Activated CD4-positive, CD25-positive, alpha-beta regulatory T cell treated with anti-CD3 and anti-CD28 coated beads, Interleukin-2, amount 50 U/mL, for 16 hours (primary cell): ENCODE measurements around the gene HIVEP3.

Experiments
- DNase-seq: peaks from one replicate; pipeline ENCODE4 v3.0.0-alpha.2; 2020; ENCODE audit warnings: low read depth, low spot score

The HIVEP3 gene

GRCh38 chr1:41615981-41616380, 302.7 kb downstream of the HIVEP3 start:
- DNase-seq = no peak

GRCh38 chr1:41615316-41615715, 303.4 kb downstream of the HIVEP3 start:
- DNase-seq = no peak

- no peak for DNase-seq
These were observed 303.9 kb downstream of the HIVEP3 start for GRCh38 chr1:41614818-41615217.

- no peak for DNase-seq
These were observed 304.8 kb downstream of the HIVEP3 start for GRCh38 chr1:41613689-41614574.

- no peak for DNase-seq
These were observed 305.8 kb downstream of the HIVEP3 start for GRCh38 chr1:41612953-41613352.

- DNase-seq = no peak
These were observed 306.7 kb downstream of the HIVEP3 start for GRCh38 chr1:41611932-41612450.

DNA sequence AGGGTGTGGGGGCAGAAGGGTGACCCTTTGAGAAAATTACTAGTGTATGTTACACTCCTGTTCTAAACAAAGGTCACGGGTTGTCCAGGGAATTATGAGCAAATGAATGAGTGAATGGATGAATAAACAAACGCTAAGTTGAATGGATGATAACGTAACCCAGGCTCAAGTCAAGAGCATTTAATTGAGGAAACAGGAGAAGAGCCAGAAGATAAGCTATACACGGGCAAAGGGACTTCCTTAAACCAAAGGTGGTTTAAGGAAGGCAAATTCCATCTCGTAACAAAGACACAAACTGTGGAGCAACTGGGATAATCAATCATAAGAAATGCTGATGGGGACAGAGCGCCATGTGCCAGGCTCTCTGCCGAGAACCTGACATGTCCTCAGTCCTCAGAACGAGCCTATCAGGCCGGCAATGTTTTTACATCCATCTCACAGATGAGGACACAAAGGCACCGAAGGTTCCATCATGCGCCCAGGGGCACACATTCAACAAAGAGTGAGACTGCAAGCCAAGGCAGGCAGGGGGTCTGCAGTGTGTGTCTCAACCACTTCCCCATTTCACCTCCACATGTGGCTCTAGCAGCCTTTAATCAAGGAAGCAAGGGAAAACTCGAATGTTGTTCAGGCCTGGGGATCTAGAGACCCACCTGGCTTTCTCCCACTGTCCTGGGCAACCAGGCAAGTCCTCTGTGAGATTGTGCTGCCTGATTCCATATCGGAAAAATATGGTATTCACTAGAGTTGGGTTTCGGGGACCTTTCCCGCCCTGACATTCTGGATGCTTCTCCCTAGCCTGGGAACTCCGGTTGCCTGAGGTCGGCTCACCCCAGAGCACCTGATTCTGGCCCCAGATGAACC, 307.4 kb downstream of the HIVEP3 start:
- DNase-seq = no peak

GRCh38 chr1:41610361-41610760, 308.4 kb downstream of the HIVEP3 start:
- no peak for DNase-seq

GRCh38 chr1:41609166-41609883, 309.4 kb downstream of the HIVEP3 start:
- DNase-seq = no peak

GRCh38 chr1:41608211-41608610, 310.5 kb downstream of the HIVEP3 start:
- DNase-seq = no peak

DNA sequence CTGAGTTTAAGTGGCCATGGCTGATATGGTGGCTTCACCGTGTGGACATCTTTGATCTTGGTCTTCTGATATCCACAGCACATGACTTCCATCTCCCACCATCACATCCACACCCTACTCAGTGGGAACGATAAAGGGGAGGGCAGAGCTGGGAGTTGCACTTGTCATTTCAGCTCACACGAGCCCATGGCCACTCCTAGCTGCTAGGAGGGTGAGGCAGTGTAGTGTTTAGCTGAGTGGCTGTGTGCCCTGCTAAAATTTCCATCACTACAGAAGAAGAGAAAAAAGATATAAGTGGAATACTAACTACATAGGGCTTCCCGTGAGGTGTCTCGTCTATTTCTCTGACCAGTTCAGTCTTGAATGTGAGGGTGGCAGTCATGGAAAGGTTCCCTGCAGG, 310.9 kb downstream of the HIVEP3 start:
- DNase-seq = no peak

DNA sequence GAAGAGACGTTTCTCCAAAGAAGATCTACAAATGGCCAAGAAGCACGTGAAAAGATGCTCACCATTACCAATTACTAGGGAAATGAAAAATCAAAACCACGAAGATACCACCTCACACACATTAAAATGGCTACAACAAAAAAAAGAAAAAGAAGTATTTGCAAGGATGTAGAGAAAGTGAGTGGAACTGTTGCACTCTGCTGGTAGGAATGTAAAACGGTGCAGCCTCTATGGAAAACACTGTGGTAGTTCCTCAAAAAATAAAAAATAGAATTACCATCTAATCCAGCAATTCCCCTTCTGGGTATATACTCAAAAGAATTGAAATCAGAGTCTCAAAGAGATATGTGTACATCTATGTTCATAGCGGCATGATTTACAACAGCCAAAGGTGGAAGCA, 318.8 kb downstream of the HIVEP3 start:
- DNase-seq = no peak

DNA sequence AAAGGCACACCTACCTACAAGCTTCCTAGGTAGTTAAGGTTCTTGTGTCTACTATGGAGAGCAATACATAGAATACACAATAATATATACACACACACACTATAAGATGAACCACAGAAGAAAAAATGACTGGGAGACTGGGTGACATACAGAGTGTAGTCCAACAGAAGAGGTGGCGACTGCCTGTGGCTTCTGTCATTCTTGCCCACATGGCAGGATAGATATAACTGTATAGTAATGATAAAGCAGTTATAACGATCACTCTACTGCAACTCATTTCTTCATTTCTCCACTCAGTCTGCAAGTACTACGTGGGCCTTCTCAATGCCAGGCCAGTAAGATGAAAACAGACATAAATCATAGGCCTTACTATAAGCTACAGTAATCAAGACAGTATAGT, 320.4 kb downstream of the HIVEP3 start:
- DNase-seq = no peak

- DNase-seq = no peak
These were observed 326.1 kb downstream of the HIVEP3 start for GRCh38 chr1:41592451-41593125.

DNA sequence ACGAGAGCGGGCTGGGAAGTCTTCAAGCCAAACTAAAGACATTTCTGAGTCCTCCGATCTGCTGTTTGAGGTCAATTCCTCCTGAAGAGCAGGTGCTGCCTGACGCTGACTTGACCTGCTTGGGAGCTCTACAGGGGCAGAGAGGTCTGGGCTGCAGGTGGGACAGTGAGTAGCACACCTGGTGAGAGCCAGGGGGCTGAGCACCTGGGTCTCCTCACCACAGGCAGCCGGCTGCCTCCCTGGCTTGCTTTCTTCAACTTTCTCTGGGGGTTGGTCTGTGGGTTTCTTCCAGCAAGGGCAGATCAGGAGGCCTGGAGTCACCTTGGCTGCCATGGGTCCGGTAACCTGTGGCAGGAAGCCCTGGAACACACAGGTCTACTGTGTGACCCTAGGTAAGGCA, 326.8 kb downstream of the HIVEP3 start:
- DNase-seq = no peak

DNA sequence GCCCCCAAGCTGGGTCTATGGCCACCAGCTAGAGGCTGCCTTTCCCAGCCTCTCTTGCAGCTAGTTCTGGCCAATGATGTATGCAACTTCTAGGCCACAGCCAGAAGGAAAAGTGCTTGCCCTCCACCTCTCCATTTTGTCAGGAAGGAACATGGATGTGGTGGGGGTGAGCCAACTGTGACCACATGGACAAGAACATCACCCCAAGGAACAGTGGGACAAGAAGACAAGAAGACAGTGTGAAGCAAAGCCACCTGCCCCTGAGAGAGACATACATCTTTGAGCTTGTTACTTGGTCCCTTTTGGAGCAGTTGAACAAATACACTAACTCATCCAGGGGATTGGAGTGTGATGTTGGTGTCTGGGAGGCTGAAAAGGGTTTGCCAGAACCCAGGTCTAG, 328.4 kb downstream of the HIVEP3 start:
- DNase-seq = no peak

DNA sequence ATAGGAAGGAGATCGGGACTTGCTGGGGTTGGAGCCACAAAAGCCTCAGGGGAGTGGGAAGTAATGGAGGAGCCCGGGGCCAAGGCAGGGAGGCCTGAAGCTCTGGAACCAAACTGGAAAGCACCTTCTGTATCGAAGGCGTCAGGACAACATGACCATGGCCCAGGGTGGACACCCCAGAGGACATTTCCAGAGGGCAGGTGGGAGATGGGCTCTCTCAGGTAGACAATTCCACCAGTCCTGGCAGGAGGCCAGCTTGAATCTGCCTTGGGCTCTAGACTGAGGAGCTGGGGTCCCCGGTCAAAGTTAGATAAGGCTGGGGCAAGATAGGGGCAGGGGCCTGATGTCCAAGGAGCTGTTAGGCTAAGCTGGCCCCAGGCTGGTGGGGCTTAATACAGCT, 329.3 kb downstream of the HIVEP3 start:
- no peak for DNase-seq

DNA sequence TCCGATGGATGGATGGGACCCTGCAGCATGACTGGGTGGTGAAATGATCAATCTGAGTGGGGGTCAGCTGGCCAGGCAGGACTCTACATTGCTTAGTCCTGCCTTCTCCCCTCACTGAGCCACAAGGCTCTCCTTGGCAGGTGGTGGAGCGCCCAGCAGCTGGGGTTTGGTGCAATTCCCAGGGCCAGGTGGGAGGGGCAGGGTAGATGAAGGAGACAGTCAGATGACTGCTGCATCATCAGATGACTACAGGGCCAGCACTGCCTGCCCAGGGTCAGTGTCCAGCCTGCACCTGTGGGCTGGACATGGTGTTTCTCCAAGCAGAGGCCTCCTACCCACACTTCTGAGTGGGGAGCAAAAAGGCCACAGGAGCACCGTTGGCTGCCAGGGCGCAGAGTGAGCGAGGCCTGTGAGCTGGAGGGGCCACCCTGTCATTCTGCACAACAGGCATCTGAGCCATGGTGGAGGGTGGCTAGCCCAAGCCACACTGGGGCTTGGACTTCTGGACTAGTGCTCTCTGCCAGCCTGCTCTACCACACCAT, 330.3 kb downstream of the HIVEP3 start:
- no peak for DNase-seq

GRCh38 chr1:41587791-41588190, 330.9 kb downstream of the HIVEP3 start:
- DNase-seq = no peak

DNA sequence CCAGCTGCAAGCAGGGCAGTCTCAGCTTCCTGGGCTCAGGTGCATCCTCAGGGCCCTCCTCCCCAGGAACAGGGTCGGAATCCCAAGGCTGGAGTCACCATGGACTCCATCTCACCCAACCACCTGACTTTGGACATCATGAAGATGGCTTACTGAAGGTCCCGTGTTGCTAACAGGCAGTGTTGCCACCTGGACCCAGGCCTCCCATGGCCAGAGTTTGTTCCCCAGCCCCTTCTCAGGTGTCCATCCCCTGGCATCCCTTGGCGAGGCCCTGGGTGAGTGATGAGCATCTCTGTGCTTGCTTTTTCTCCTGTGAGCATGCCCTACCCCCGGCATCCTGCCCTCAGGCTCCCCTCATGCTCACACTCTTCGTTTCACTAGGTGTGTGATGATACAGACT, 332.5 kb downstream of the HIVEP3 start:
- no peak for DNase-seq
